ENCODE data around the gene IL19.
A peak's percentile ranks its signal among the peaks of the same experiment; 100 is the strongest.

IL19 gene

DNA sequence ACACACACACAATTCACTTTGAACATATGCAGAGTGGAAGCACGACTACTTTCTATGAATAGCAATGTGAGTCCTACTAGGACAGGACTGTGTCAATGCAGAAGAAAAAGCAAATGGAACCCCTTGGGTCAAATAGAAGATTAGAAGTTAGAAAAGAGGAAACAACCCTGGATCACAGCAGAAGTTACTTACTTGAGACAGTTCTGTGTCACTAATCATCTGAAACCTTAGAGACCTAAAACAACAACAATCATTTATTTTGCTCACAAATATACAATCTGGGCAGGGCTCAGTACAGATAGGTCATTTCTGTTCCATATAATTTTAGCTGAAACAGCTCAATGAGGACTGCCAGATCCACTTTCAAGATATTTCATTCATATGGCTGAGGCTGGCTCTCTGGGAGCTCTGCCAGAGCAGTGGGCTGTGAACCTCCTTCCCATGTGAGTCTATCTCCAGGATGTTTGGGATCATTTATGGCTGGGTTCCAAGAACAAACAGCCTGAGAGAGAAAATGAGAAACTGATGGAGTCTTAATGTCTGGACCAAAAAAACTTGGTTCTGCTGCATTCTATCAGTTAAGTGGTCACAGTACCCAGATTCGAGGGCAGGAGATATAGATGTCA lies 44.3 kb downstream of the IL19 start:
- no peak for DNase-seq
- H3K27ac Mint-ChIP-seq: no peak overlapping the region

DNA sequence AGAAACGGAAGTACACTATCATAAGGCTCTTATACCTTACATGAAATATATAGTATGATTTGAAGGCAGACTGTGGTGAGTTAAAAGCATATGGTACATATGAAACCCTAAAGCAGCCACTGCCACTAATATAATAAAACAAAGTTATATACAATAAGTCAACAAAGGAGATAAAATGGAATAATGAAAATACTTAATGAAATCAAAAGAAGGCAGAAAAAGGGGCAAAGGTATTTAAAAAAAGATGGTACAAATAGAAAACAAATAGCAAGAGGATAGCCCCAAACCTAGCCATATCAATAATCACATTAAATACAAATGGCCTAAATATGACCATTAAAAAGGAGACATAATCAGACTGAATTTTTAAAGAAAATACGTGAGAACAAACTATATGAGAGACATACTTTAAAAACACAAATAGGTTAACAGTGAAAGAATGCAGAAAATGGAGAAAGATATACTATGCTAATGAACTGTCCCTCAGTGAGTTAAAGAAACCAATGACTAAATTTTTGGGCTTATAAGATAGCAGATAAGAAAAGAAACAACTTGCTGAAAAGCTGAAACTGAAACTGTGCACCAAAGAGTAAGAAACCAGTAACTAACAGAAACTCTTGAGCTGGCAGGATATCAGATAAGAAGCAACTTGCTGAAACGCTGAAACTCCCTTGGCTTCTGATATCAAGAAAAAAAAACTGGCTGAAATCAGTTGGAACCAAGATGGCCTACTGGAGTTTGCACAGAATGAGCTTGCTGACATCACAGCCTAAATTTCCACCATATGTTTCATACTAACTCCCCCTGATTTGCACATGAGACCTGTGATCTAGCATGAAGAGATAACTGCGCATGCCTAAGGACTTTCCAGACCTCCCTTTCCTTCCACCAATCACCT lies 46.1 kb downstream of the IL19 start:
- Mint-ChIP-seq H3K27ac (peak overlapping the region; percentile 90), H3K27me3 (no peaks in the 10 kb centered on the region), H3K4me3 (peak overlapping the region; percentile 2), H3K36me3 (ENCODE audit: low read depth) (no peaks in the 10 kb centered on the region), H3K4me1 (ENCODE audit: low read depth) (peaks cover 38% of the 10 kb centered on the region), H3K9me3 (peaks cover 6% of the 10 kb centered on the region)
- no peak for DNase-seq

More for the DNA sequence above, 44.3 kb downstream of the IL19 start:
- Mint-ChIP-seq H3K4me1 (ENCODE audit: low read depth) (peaks cover 38% of the 10 kb centered on the region), H3K4me3 (no peak overlapping the region), H3K36me3 (ENCODE audit: low read depth) (no peaks in the 10 kb centered on the region), H3K27me3 (no peaks in the 10 kb centered on the region), H3K9me3 (peaks cover 6% of the 10 kb centered on the region)

DNA sequence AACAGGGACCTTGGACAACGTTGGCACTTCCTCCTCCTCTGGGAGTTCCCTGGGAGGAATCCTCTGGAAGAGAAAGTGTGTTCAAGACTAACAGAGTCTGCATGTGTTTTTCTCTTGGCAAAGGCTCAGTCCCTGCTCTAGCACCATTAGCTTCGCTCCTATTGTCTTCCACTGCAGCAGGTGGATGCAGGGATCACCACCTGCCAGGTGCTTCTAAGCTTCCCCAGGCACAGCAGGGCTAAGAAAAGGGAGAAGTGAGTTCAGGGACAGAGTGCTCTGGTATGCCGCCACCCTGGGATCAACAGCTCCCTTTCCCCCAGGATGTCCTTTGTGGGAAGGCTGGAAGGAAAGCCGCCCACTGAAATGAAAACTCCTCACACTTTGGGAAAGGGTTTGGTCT lies 50.9 kb downstream of the IL19 start:
- Mint-ChIP-seq H3K27me3 (no peaks in the 10 kb centered on the region), H3K4me1 (ENCODE audit: low read depth) (peaks cover 26% of the 10 kb centered on the region), H3K36me3 (ENCODE audit: low read depth) (no peaks in the 10 kb centered on the region)

DNA sequence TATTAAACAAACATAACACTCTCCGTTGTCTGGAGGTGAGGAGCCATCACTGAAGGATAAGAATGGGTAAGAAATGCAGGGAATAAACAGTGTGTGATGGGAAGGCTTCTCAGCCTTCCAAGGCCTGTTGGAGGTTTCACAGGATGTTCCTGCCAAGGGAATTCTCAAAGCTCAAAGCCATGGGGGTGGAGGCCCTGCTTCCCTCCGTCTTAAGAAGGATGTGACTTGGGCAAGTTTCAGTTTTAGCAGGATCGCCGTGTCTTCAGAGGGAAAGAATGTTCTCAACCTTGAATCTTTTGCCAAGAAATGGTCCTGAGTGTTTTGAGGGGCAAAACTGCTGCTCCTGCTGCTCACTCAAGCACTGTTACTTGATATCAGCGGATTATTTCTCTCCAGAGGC lies 53.2 kb downstream of the IL19 start:
- Mint-ChIP-seq H3K9me3 (no peaks in the 10 kb centered on the region), H3K4me1 (ENCODE audit: low read depth) (peaks cover 14% of the 10 kb centered on the region), H3K36me3 (ENCODE audit: low read depth) (no peaks in the 10 kb centered on the region), H3K27ac (no peak overlapping the region), H3K4me3 (no peak overlapping the region), H3K27me3 (no peaks in the 10 kb centered on the region)
- DNase-seq: no peak

More for the DNA sequence above, 50.9 kb downstream of the IL19 start:
- no peak for DNase-seq
- H3K9me3 Mint-ChIP-seq: no peaks in the 10 kb centered on the region
- H3K4me3 Mint-ChIP-seq: no peak overlapping the region
- H3K27ac Mint-ChIP-seq: no peak overlapping the region

DNA sequence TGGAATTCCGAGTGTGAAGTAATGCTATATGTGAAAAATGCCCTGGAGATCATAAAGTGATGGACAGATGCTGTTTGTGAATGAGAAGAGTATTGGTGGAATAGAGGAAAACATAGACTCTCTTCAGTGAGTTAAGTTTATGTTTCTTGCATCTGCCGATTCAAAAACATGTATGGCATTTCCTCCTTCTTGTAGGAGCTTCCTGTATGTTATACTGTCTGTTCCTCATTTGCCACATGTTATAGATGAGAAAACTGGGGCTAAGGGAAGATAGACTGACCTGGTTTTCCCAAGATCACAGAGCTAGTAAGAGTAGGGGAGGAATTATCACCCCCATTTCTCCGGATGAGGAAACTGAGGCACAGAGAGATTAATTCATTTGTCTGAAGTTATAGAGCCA lies 53.8 kb downstream of the IL19 start:
- H3K4me1 Mint-ChIP-seq (ENCODE audit: low read depth): peaks cover 20% of the 10 kb centered on the region
- no peak for DNase-seq
- H3K9me3 Mint-ChIP-seq: no peaks in the 10 kb centered on the region
- no peak overlapping the region for H3K27ac Mint-ChIP-seq
- no peak overlapping the region for H3K4me3 Mint-ChIP-seq
- H3K27me3 Mint-ChIP-seq: no peaks in the 10 kb centered on the region
- H3K36me3 Mint-ChIP-seq (ENCODE audit: low read depth): no peaks in the 10 kb centered on the region

DNA sequence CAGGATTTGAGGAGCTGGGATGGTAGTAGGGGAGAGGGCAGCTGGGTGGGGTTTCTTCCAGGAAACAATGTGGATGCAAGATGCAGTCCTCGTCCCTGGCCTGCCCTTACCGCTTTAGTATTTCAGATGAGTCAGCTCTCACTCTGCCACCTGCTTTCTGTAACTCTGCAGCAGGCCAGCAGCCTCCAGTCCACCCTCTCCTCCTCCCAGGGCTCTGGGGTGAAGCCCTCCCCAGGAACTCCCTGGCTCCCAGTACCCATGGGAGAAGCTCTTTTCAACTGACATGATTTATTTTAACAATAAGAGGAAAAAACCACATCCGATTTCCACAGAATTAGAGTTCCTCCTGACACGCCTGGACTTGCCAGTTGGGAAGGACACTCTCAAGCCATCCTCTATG lies 55.8 kb downstream of the IL19 start:
- Mint-ChIP-seq H3K36me3 (ENCODE audit: low read depth) (no peaks in the 10 kb centered on the region), H3K4me3 (no peak overlapping the region), H3K9me3 (no peaks in the 10 kb centered on the region), H3K27ac (no peak overlapping the region), H3K4me1 (ENCODE audit: low read depth) (peaks cover 30% of the 10 kb centered on the region), H3K27me3 (no peaks in the 10 kb centered on the region)
- no peak for DNase-seq

DNA sequence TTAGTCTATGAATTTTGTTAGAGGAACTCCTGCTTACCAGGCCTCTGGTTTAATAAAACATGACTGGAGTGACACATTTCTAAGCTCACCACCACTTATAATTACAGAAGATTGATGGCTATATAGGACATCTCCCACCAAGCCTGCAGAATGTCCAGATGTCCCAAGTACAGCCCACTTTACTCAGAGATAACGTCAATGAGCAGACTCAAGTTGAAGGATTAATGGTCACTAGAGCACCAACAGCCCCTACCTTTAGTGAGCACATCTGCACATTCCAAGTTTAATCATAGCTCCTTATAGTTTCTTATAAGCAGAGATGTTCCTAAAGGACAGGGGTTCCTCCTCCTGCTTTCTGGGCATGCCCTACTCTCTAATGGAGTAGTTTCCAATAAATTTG lies 57.5 kb downstream of the IL19 start:
- H3K4me1 Mint-ChIP-seq (ENCODE audit: low read depth): peaks cover 36% of the 10 kb centered on the region
- no peak for DNase-seq
- no peaks in the 10 kb centered on the region for H3K27me3 Mint-ChIP-seq
- H3K36me3 Mint-ChIP-seq (ENCODE audit: low read depth): no peaks in the 10 kb centered on the region
- no peak overlapping the region for H3K27ac Mint-ChIP-seq
- no peaks in the 10 kb centered on the region for H3K9me3 Mint-ChIP-seq
- H3K4me3 Mint-ChIP-seq: no peak overlapping the region

DNA sequence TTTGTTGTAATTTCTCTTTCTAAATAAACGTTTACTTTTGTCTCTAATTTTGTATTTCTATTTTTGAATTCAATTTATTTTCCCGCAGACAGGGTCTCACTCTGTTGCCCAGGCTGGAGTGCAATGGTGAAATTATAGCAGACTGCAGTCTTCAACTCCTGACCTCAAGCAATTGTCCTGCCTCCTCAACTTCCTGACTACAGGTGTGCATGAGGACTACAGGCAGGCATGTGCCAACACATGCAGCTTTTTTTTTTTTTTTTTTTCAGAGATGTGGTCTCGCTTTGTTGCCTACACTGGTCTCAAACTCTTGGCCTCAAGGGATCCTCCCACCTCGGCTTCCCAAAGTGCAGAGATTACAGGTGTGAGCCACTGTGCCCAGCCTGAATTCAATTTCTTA lies 58.2 kb downstream of the IL19 start:
- no peak overlapping the region for H3K4me3 Mint-ChIP-seq
- no peaks in the 10 kb centered on the region for H3K9me3 Mint-ChIP-seq
- H3K4me1 Mint-ChIP-seq (ENCODE audit: low read depth): peaks cover 38% of the 10 kb centered on the region
- no peaks in the 10 kb centered on the region for H3K36me3 Mint-ChIP-seq (ENCODE audit: low read depth)
- H3K27me3 Mint-ChIP-seq: no peaks in the 10 kb centered on the region
- no peak overlapping the region for H3K27ac Mint-ChIP-seq
- no peak for DNase-seq

DNA sequence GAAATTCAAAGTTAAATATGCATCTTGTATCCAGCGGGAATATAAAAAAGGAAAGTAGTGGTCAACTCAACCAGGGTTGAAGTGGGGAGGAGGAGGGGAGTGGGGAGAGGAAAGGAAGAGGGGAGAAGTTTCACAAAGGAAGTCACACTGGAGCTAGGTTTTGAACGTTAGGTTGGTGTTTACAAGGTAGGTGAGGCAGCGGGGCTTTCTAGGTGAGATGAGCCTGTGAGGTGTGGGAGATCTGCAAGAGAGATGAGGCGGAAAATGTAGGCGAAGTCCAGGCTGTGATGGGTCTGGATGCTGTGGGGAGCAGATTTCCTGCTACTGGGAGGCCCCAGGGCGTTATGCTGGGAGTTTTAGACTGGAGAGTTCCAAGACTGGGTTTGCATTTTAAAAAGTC lies 58.7 kb downstream of the IL19 start:
- H3K4me3 Mint-ChIP-seq: no peak overlapping the region
- H3K27ac Mint-ChIP-seq: peak overlapping the region; percentile 13

DNA sequence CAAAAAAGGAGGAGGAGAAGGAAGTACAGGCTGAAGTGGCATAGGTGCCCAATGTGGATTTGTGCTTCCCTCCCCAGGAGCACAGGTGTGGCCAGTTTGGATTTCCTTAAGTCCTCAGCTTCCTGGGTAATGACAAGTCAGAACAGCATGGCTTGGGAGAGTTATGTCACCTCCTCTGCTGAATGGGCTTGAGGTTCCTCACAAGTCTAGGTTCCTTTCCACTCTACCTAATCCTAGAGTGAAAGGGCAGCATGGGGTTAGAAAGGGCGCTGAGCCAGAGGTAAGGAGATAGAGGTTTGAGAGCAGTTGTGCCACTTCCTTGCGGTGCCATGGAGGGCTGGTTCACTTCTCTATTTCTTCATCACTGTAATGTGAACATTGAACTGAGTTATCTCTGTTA lies 59.3 kb downstream of the IL19 start:
- Mint-ChIP-seq H3K4me3 (no peak overlapping the region), H3K9me3 (no peaks in the 10 kb centered on the region), H3K4me1 (ENCODE audit: low read depth) (peaks cover 32% of the 10 kb centered on the region), H3K36me3 (ENCODE audit: low read depth) (no peaks in the 10 kb centered on the region), H3K27me3 (peaks cover 6% of the 10 kb centered on the region), H3K27ac (no peak overlapping the region)
- DNase-seq: no peak

More for the DNA sequence above, 58.7 kb downstream of the IL19 start:
- no peaks in the 10 kb centered on the region for H3K9me3 Mint-ChIP-seq
- peaks cover under 1% of the 10 kb centered on the region for H3K27me3 Mint-ChIP-seq
- H3K36me3 Mint-ChIP-seq (ENCODE audit: low read depth): no peaks in the 10 kb centered on the region
- H3K4me1 Mint-ChIP-seq (ENCODE audit: low read depth): peaks cover 35% of the 10 kb centered on the region
- no peak for DNase-seq

DNA sequence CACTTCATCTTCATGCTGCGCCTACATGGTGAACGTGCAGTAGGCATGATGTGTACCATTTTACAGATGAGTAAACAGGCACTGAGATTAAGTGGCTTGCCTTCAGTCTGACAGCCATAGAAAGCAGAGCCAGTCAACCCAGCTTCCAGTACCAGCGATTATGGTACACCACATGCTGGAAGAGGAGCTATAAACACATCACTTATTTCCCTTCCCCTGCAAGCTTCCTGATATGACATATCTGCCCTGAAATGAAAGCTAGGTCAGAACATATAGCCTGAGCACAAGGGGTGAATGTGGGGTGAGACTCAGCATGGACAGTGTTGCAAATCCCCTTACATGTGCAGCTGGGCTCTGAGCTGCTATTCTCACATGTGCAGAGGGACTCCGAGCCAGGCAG lies 61.1 kb downstream of the IL19 start:
- H3K4me1 Mint-ChIP-seq (ENCODE audit: low read depth): peaks cover 27% of the 10 kb centered on the region
- DNase-seq: no peak
- H3K36me3 Mint-ChIP-seq (ENCODE audit: low read depth): no peaks in the 10 kb centered on the region
- no peaks in the 10 kb centered on the region for H3K9me3 Mint-ChIP-seq
- no peak overlapping the region for H3K27ac Mint-ChIP-seq
- no peak overlapping the region for H3K4me3 Mint-ChIP-seq
- peaks cover 6% of the 10 kb centered on the region for H3K27me3 Mint-ChIP-seq

DNA sequence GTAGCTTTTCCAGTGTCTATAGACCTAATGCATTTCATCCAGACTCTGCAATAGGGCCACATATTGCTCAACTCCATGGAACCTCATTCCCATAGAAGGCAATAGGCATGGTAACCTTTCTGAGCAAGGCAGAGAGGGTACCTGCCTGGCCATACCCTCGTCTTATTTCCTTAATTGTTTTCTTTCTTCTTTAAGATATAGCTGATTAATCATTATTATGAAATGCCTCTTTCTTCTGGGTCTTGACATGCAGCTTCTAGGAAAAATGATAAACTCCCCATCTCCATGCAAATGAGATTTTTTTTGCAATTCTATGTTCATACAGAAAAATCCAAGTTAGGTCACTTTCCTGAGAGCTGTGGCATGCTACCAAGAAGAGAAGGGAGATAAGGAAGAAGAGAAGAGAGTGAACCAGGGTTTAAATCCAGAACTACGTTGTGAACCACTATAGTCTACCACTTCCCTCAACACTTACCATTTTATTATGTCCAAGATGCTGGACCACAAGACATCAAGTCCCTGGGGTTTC lies 61.8 kb downstream of the IL19 start:
- no peak overlapping the region for H3K27ac Mint-ChIP-seq
- peaks cover 6% of the 10 kb centered on the region for H3K27me3 Mint-ChIP-seq
- DNase-seq: no peak
- peaks cover 26% of the 10 kb centered on the region for H3K4me1 Mint-ChIP-seq (ENCODE audit: low read depth)
- H3K9me3 Mint-ChIP-seq: no peaks in the 10 kb centered on the region
- H3K4me3 Mint-ChIP-seq: no peak overlapping the region
- H3K36me3 Mint-ChIP-seq (ENCODE audit: low read depth): no peaks in the 10 kb centered on the region

DNA sequence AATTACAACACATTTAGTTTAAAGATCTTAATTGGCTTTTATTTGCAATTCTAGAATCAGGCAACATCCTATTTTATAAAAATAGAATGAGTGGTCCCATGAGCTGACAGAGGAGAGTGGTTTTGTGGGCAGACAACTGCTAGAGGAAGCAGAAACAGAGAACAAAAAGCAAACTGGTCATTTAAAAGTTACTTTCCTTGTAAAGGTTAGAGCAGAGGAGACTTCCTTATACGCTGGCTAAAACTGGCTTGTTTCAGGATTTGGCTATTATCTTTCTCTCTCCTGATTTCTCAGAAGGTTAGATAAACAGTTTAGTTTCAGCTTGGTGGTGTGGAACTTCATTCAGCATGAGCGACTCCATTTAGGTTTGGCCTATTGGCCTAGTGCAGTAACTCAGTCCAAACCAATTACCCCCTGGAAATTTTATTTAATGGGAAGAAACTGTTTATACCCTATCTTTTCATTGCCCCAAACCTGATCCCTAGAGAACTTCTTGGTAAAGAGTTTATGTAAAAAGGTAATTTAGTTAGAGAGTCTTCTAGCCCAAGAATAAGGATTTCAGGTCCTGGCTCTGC lies 62.6 kb downstream of the IL19 start:
- Mint-ChIP-seq H3K36me3 (ENCODE audit: low read depth) (no peaks in the 10 kb centered on the region), H3K27ac (no peak overlapping the region), H3K4me3 (no peak overlapping the region), H3K4me1 (ENCODE audit: low read depth) (peaks cover 26% of the 10 kb centered on the region), H3K9me3 (no peaks in the 10 kb centered on the region), H3K27me3 (peaks cover 6% of the 10 kb centered on the region)
- DNase-seq: no peak

DNA sequence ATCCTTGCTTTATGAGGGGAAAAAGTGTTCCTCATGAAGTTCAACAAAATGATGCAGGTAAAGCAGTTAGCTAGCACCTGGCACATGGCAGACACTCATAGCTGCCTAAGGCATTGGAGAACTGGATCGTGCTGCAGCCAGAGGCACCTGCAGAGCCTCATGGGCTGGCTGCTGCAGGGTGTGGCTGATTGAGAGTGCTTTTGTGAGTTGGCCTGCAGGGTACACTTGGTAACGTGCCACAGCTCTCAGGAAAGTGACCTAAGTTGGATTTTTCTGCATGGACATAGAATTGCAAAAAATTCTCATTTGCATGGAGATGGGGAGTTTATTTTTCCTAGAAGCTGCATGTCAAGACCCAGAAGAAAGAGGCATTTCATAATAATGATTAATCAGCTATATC lies 63.2 kb downstream of the IL19 start:
- no peak for DNase-seq
- peaks cover 23% of the 10 kb centered on the region for H3K4me1 Mint-ChIP-seq (ENCODE audit: low read depth)
- no peak overlapping the region for H3K4me3 Mint-ChIP-seq
- peaks cover 6% of the 10 kb centered on the region for H3K27me3 Mint-ChIP-seq
- no peak overlapping the region for H3K27ac Mint-ChIP-seq
- H3K36me3 Mint-ChIP-seq (ENCODE audit: low read depth): no peaks in the 10 kb centered on the region
- no peaks in the 10 kb centered on the region for H3K9me3 Mint-ChIP-seq

DNA sequence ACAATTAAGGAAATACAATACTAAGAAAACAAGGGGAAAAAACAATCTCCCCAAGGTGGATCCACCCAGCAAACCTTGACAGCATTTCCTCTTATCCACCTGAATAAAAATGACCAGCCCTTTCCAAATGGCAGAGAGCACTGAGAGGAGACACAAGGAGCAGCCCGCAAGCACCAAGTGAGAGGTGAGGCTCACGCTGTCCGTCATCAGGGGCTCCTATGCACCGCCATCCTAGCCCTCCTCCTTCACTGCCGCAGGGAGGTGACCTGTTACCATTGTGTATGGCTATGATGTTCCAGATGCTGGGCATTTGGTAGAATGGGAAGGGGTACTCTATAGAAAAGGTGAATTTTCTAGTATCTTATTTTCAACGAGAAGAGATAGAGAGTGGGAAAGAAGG lies 63.6 kb downstream of the IL19 start:
- no peak for DNase-seq
- no peak overlapping the region for H3K4me3 Mint-ChIP-seq
- H3K4me1 Mint-ChIP-seq (ENCODE audit: low read depth): peaks cover 19% of the 10 kb centered on the region
- H3K27ac Mint-ChIP-seq: no peak overlapping the region
- H3K36me3 Mint-ChIP-seq (ENCODE audit: low read depth): no peaks in the 10 kb centered on the region
- no peaks in the 10 kb centered on the region for H3K9me3 Mint-ChIP-seq
- H3K27me3 Mint-ChIP-seq: peaks cover 6% of the 10 kb centered on the region
